GM18508 (cell line): ENCODE measurements around the gene TSPO2.
A peak's percentile ranks its signal among the peaks of the same experiment; 100 is the strongest.

Experiments
- ATAC-seq: cut with Tn5 transposase; IDR thresholded peaks from one replicate; pipeline ENCODE4 v1.9.1; 2021; ENCODE audit warnings: moderate number of reproducible peaks; ENCODE audit not compliant: insufficient read depth, unreplicated experiment

TSPO2 gene

DNA sequence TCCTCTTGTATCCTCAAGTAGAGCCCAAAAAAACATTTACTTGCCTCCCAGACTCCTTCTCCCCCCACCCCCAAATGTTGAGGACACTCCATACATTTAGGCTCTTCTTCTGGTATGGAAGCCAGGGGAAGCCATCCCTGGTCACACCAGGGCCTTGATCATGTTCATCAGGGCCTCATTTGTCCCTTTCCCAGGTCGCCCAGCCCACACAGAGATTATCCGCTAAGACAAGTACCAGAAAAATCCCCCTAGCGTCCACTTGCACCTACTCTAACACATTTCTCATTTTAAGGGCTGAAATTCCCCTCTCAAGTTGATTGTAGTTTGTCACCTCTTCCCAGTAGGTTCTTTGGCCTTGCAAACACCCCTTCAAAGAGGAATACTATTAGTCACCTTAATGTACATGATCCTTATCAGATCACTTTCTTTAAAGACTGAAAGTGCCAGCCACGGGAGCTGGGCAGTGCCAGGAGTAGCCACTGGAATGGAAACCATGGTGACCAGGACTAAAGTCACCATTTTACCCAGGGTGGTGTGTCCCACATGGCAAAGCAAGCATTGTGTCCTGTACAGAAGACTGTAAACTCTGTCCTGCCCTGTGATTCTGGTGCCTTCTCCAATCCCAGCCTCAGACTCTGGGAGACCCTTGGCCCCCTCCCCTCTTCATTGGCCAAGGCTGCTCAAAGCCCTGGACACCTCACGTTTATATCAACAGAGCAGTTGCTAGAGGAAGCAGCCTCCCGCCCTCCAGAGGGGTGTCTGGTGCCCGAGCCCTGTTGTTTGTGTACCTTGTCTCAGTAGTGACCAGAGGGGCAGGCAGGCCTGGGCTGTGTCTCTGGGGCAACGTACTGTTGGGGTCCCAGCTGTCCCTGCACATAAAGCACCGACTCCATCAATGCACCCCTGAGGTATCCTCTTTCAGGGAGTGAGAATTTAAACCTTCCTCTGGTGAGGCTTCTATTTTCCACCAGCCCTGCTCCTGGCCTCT lies 5.8 kb downstream of the TSPO2 start:
- ATAC-seq = no peak

GRCh38 chr6:41049521-41049920 lies 7.3 kb downstream of the TSPO2 start:
- no peak for ATAC-seq

DNA sequence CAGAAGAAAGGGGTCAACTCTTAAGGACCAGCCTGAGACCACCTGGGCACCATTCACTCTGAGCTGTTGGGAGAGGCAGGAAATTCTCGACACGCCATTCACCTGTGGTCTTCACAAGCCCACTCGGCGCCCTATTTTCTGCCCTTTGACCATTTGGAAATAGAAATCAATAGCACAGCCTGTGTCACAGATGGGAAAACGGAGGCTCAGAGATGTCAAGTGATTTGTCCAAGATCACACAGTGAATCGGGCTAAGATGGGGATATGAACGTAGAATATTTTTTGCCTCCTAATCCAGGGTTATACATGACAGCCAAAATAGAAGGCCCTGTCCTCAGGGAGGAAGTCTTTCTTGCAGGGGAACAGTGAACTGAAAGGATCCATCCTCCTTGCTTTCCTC lies 7.7 kb downstream of the TSPO2 start:
- no peak for ATAC-seq

GRCh38 chr6:41050536-41050935 lies 8.3 kb downstream of the TSPO2 start:
- no peak for ATAC-seq

DNA sequence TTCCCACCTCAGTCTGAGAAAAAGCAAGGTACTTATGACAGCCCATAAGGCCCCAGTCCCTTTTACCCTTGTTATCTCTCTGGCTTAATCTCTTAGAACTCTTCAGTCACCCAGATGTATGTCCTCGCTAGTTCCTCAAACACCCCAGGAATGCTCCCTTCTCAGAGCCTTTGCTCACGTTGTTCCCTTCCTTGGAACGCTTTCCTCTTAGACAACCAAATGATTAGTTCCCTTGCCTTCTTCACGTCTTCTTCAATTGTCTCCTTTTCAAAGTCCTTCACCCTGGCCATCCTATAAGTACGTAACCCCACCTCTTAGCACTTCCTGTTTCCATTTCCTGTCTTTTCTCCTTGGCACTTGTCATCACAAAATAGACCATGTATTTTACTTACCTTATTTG lies 9.6 kb downstream of the TSPO2 start:
- ATAC-seq = no peak

DNA sequence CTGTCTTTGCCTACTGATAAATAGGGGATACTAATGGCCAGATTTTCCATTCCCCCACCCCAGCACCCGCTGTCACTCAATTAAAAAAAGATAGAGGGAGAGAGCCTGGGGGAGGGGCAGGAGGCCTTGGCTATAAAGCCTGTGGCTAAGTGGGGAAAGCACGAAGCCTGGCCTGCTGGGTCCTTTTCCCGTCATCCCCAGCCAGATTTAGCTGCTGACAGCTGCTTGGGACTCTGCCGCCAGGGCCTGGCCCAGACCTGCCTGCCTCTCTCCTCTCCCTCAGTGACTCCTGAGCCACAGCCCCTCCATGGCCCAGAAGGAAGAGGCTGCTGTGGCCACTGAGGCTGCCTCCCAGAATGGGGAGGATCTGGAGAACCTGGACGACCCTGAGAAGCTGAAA lies 10.8 kb downstream of the TSPO2 start, which contains the start of gene APOBEC2:
TSS of gene APOBEC2 (plus strand) at position 162 of the 400 bp plus-strand sequence. CDS start at position 308, 146 bp downstream.
- no peak for ATAC-seq

- ATAC-seq = no peak
These were observed 12.2 kb downstream of the TSPO2 start for GRCh38 chr6:41054511-41054910.

DNA sequence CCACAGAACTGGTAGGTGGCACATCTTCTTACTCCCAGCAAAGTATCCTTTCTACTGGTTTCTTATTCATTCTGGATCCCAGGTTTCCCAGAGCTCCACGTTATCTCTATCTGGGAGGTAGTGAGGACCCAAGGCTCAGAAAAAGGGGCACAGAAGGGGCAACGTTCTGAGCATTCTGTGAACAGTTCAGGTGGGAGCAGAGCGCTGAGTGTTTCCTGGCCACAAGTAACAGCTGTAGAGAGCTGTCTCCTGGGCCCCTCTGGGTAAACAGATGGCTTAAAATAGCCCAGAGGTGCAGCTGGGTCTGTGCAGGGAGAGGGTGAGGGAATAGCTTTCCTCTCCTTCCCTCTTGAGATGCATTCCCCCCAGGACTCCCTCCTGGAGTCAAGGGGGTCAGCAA lies 12.9 kb downstream of the TSPO2 start:
- no peak for ATAC-seq

DNA sequence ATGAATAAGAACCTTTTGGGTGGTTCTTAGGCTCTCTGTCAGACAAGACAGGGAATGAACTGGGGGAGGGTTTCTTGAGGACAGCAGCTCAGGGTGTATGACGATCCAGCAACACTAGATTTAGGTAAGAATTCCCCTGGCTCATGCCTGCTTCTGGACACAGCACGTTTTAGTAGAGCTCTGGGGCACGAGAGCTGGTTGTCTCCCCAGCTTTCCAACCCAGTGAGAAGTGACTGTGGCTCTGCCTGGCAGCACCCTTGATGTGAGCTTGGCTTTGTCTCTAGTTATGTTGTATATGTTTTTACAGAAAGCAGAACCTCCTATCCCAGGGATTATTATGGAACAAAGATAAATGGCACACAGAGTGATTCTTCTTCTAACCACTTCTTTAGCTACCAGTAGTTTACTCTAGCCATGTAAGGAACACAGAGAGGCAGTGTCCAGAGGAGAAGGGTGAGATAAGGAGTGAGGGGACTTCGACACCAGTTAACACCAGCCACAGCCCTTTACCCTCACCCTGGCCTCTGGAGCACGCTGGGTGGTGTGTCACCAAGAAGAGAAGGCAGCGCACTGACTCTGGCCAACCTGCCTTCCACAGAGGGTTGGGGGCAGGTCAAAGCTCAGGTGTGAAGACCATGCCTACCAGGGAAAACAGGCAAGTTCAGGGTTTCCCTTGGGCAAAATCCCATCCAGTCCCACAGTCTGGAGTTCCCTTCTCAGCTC lies 14.7 kb downstream of the TSPO2 start:
- ATAC-seq = no peak

DNA sequence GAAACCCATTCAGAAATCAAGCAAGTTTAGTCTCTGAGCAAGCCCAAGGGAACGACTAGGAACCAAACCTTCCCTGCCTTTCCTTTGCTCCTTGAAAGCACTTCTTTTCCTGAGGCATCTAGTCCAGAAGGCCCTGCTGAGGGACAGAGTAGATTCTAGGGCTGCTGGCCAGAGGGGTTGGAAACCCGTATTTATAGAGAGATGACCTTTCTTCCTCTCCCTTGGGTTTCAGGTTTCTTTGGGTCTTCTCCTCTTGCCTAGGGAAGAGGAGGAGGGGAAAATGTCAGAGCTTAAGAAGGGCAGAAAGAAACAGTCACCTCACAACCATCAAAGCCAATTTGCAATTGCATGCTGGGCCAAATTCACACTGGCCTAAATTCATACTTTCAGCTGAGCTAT lies 16.5 kb downstream of the TSPO2 start:
- no peak for ATAC-seq

DNA sequence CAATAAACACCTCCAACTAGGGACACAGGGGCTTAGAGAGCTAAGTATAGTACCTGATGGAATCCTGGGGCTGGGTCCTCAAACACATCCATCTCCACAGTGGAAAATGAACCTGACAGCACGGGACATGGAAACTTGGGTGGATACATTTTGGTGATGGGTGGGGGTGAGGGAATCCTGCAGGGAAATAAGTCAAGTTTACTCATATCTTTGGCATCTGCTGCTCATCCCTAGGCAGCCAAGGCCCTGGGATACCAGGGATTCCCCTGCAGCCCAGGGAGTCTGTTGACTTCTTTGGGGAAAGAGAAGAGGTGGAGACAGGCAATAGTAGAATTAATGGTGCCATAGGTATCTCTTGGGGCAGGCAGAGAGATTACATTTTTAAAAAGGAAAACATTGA lies 17.3 kb downstream of the TSPO2 start:
- ATAC-seq = no peak

DNA sequence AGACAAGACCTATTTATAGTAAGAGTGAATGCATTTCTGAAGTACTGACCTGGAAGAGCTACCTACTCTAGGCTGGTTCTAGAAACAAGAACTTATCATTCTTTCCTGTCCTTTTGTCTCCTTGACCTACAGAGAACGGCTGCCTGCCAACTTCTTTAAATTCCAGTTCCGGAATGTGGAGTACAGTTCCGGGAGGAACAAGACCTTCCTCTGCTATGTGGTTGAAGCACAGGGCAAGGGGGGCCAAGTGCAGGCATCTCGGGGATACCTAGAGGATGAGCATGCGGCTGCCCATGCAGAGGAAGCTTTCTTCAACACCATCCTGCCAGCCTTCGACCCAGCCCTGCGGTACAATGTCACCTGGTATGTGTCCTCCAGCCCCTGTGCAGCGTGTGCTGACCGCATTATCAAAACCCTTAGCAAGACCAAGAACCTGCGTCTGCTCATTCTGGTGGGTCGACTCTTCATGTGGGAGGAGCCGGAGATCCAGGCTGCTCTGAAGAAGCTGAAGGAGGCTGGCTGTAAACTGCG lies 19.0 kb downstream of the TSPO2 start:
- ATAC-seq = no peak

DNA sequence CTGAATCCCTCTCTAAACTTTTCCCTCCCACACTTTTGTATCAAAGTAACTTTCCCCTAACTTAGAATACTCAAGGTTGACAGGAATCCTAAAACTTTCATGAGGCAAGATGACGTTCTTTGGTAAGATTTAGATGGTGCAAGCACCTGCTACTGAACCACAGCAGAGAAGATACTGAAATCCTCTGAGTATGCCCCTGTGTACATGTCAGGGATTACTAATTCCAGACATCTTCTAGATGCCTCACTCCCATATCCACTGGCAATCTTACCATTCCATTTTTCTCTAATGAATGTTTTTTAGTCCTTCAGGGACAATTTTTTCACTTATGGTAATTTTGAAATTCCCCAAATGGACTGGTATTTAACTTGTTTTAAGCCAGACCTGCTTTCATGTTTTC lies 19.8 kb downstream of the TSPO2 start:
- no peak for ATAC-seq

GRCh38 chr6:41063884-41064285 lies 21.6 kb downstream of the TSPO2 start:
- no peak for ATAC-seq

- ATAC-seq = no peak
These were observed 22.6 kb downstream of the TSPO2 start for GRCh38 chr6:41064841-41065240.

DNA sequence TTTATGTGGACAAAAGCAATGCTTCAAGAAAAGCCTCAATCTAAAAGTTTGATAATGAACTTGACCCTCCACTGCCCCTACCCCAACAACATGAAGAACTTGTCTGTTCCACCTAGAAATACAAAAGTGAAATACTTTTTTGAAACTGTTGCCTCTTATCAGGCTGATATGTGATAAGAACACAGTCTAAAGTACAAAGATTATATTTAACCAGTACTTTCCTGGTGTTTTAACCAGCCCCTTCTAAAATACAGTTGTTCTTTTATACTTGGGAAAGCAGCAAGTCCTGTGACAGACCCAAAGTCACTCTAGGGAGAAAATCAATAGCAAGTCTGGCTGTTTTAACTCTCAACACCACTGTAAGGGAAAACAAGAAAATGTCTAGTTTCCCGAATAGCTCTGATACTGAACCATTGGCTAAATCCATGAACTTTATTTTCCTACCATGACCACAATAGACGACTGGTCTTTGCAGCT lies 23.3 kb downstream of the TSPO2 start:
- ATAC-seq = no peak

DNA sequence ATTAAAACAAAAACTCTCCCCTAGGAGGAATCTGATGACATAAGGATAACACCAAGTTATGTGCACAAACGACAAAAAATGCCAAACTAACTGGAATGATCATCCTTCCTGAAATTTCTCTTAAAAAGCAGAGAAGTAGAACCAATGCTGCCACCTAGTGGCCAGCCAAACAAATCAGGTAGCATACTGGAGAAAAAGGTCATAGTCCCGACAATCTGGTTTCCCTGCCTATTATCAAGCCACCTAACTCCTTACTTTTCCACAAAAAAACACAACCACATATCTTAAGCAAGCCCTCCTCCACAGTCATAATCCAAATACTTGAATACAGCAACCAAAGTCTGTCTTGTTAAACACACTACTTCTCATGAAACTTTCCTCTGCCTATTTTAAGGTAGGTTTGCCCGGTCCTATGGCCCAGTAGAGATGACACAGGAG lies 24.6 kb downstream of the TSPO2 start:
- ATAC-seq = no peak

DNA sequence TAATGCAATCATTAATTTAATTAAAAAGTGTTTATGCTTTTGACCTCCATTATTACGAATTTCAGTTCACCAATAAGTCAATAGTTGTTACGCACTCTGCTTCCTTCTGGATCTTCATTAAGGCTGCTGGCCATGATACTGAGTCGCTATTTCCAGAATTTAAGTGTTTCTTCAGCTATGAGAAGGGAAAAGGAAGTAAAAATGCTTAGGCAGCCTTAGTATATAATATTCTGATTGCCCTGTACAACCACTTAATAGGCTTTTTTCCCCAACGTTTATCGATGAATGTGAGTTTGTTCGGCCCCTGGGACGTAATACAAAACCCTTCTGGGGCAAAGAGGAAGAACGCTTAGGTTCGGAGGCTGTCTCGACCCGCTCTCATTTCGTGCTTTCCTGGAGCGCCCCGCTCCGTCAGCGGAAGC lies 29.2 kb downstream of the TSPO2 start:
- ATAC-seq = peak; percentile 12

- ATAC-seq = peak; percentile 47
These were observed 29.9 kb downstream of the TSPO2 start, which contains the start of gene OARD1 for GRCh38 chr6:41071923-41072835. Gene OARD1 (minus strand): TSS chr6:41072356. CDS start chr6:41071634, 722 bp downstream.

DNA sequence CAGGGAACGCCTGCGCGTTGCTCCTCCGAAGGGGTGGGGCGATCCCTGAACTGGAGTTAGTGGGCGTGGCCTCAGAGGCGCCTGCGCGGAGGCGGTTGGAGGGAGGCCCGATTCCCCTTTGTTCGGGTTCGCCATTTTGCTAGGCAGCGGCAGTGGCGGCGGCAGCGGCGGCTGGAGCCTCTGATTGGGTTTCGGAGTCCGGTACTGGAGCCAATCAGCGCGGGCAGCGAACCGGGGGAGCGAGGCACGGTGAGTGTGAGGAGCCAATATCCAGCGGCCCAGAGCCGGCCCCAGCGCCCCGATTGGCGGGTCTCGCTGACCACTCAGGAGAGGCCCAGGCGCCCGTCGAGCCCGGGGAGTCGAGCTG lies 30.6 kb downstream of the TSPO2 start, which contains the start of gene NFYA:
TSS of gene NFYA (plus strand) at position 139 of the 367 bp plus-strand sequence. CDS start 6,116 bp downstream, outside the sequence.
- peak; percentile 36 for ATAC-seq
